Skeletal muscle tissue (tissue), 4 donors: ENCODE results near the gene ESR1. TPM values are rescaled to one million over a fixed set of nuclear protein-coding genes. Genes with fewer than 3 reads are reported as not detected.
A peak's percentile ranks its signal among the peaks of the same experiment; 100 is the strongest.
"Not testable (repeated sequence)": the region's sequence is repeated elsewhere in the genome, so short reads cannot be mapped to it uniquely, and the experiment has no call there.

Experiments used
- H3K27ac ChIP-seq: one replicate; pipeline ENCODE4 v1.7.0; 2013; ENCODE audit warnings: mild to moderate bottlenecking, low read depth, low read length, inconsistent platforms
- H3K27me3 ChIP-seq, 3 donors: one replicate each; pipeline ENCODE4 v1.7.0; 2013; ENCODE audit warnings: low read length in 3 of 3; ENCODE audit not compliant: control insufficient read depth in 3 of 3, insufficient read depth in 3 of 3
- H3K36me3 ChIP-seq, 3 donors: one replicate each; pipeline ENCODE4 v1.7.0; 2013; ENCODE audit warnings: low read length in 3 of 3; ENCODE audit not compliant: control insufficient read depth in 3 of 3, insufficient read depth in 3 of 3
- H3K4me1 ChIP-seq, 3 donors: one replicate each; pipeline ENCODE4 v1.7.0; 2013; ENCODE audit warnings: low read length in 3 of 3, mild to moderate bottlenecking in 3 of 3; ENCODE audit not compliant: control insufficient read depth in 3 of 3, insufficient read depth in 3 of 3
- H3K4me3 ChIP-seq, 3 donors: one replicate each; pipeline ENCODE4 v1.7.0; 2013; ENCODE audit warnings: low read length in 3 of 3
- H3K9ac ChIP-seq, 3 donors: one replicate each; pipeline ENCODE4 v1.7.0; 2013; ENCODE audit warnings: low read length in 3 of 3, mild to moderate bottlenecking in 3 of 3, moderate library complexity in 2 of 3, low read depth in 1 of 3
- H3K9me3 ChIP-seq, 3 donors: one replicate each; pipeline ENCODE4 v1.7.0; 2013; ENCODE audit warnings: low read length in 3 of 3; ENCODE audit not compliant: control insufficient read depth in 3 of 3
- total RNA-seq: library from RNA; depleted of rRNA; stranded (reverse); fragments of >200 nt; gene quantifications from one replicate; pipeline ENCODE4 v1.2.3, GENCODE V29; 2014
- donor health status: Osteomylitis.

The ESR1 gene
- total RNA-seq, 1 donor from 2014 or later = 1.0 TPM

GRCh38 chr6:151850479-151851003 is 43.1 kb downstream of the ESR1 start:
- H3K4me3 ChIP-seq = no peak overlapping the region
- H3K27me3 ChIP-seq = no peaks in the 10 kb centered on the region
- H3K9me3 ChIP-seq = no peaks in the 10 kb centered on the region
- no peaks in the 10 kb centered on the region for H3K36me3 ChIP-seq
- no peak overlapping the region for H3K27ac ChIP-seq
- H3K9ac ChIP-seq = no peak overlapping the region
- H3K4me1 ChIP-seq = no peaks in the 10 kb centered on the region

DNA sequence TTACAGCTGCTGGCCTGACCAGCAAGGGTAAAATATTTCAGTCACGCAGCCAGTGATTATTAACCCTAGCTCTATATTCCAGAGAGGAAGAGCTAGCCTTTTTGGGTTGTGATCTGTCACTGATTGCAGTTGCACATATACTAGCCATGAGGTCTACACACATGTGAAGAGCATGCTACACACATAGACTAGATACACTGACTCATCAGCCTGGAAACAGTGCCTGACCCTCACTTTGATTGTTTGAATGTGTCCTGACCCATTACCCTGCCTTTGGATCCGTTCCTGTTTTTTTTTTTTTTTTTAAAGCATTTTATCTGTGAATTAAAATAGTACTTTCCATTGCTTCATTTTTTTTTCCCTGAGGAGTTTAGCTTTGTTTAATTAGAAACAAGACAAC is 50.8 kb downstream of the ESR1 start:
- Histone ChIP-seq H3K9me3 (no peaks in the 10 kb centered on the region), H3K4me1 (peaks cover 0 to 3% (median 0%) of the 10 kb centered on the region in 3 donors), H3K36me3 (peaks cover 0 to 4% (median 0%) of the 10 kb centered on the region in 3 donors), H3K4me3 (no peak overlapping the region), H3K27me3 (no peaks in the 10 kb centered on the region), H3K27ac (no peak overlapping the region), H3K9ac (no peak overlapping the region)

DNA sequence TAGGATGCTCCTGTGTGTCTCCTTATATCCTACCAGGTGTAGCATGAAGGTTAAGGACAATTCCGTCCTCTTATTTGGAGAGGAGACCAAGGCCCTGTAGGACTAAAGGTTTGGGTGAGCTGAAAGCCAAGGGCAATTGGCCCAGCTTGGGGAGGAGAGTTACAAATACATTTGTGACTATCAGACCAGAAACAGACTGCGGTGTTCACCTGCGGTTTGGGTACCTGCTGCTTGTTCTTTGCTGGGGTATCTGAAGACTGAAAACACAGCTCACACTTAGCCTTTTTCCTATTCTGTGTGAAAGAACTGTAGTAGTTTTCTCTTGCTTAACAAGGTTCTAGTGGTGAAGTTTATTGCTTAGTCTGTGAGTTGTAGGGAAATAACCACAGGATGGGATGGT is 55.0 kb downstream of the ESR1 start:
- no peak overlapping the region for H3K4me3 ChIP-seq
- no peak overlapping the region for H3K27ac ChIP-seq
- peaks cover 0 to 3% (median 0%) of the 10 kb centered on the region in 3 donors for H3K4me1 ChIP-seq
- H3K9ac ChIP-seq = no peak overlapping the region
- no peaks in the 10 kb centered on the region for H3K9me3 ChIP-seq
- peaks cover 0 to 6% (median 4%) of the 10 kb centered on the region in 3 donors for H3K36me3 ChIP-seq
- no peaks in the 10 kb centered on the region for H3K27me3 ChIP-seq

DNA sequence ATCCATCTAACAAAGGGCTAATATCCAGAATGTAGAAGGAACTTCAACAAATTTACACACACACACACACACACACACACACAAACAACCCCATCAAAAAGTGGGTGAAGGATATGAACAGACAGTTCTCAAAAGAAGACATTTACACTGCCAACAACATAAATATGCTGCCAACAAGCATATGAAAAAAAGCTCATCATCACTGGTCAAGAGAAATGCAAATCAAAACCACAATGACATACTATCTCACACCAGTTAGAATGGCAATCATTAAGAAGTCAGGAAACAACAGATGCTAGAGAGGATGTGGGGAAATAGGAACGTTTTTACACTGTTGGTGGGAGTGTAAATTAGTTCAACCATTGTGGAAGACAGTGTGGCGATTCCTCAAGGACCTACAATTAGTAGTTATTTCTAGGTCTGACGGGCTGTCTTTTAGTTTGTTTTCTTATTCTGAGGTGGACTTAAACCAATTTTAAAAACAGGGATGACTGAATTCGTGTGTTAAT is 59.9 kb downstream of the ESR1 start:
- not testable (repeated sequence) for H3K27ac ChIP-seq, H3K36me3 ChIP-seq, H3K9ac ChIP-seq, H3K9me3 ChIP-seq, H3K4me3 ChIP-seq, H3K4me1 ChIP-seq, H3K27me3 ChIP-seq

DNA sequence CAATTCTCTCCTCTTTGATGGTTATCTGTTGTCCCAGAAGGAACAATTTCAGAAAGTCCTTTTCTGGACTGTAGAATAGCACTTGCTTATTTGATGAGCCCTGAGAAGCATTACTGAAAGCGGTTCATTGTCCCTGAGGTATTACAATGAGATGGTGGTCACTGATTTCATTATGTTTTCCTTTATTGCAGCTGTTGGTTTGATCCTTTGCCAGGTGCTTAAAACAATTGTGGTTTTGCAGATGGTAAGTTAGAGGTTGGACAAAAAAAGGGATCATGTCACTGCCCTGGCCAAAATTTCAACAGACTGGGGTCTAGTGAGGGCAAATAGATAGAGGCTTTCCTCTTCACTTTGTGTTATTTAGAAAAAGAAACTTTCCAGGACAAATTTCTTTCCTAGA is 61.9 kb downstream of the ESR1 start:
- Histone ChIP-seq H3K9ac (no peak overlapping the region), H3K27ac (no peak overlapping the region), H3K36me3 (peaks cover 0 to 6% (median 0%) of the 10 kb centered on the region in 3 donors), H3K4me1 (peaks cover 0 to 3% (median 0%) of the 10 kb centered on the region in 3 donors), H3K4me3 (no peak overlapping the region), H3K27me3 (no peaks in the 10 kb centered on the region), H3K9me3 (no peaks in the 10 kb centered on the region)

GRCh38 chr6:151869787-151870186 is 62.3 kb downstream of the ESR1 start:
- Histone ChIP-seq H3K4me1 (peaks cover 0 to 3% (median 0%) of the 10 kb centered on the region in 3 donors), H3K27me3 (no peaks in the 10 kb centered on the region), H3K36me3 (peaks cover 0 to 6% (median 0%) of the 10 kb centered on the region in 3 donors), H3K4me3 (no peak overlapping the region), H3K9me3 (no peaks in the 10 kb centered on the region), H3K27ac (no peak overlapping the region), H3K9ac (no peak overlapping the region)

DNA sequence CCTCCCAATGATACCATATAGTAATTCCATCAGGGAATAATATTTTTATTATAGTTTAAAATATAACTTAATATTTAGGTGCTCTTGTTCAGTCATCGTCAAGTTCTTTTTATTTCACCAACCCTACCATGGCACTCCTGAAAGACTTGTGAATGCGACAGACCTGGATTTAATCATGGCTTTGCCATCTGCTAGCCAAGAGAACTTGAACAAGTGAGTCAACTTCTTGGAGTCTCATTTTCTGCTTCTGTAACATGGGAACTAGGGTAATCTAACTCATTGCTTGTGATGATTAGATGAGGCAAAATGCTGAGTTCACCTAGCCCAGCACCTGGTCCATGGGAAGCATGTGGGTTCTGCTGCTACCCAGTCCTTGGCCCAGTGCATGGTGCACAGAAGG is 62.9 kb downstream of the ESR1 start:
- no peak overlapping the region for H3K4me3 ChIP-seq
- H3K27ac ChIP-seq = no peak overlapping the region
- H3K9me3 ChIP-seq = no peaks in the 10 kb centered on the region

DNA sequence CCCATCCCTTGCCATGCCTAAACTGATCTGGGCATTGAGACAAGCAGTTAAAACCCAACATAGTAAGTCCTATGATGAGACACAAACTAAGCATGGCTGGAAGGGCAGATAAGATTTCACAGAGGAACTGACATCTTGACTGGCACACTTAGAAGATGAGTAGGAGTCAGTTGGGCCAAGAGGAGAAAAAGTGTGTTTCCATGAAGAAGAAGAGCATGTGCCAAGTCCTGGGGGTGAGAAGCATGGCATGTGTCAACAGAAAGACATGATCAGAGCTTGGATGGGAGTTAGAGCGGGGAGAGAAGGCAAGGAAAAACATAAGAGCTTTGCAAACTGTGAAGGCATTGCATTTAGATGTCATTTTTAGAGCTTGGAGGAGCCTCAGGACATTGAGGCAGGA is 68.0 kb downstream of the ESR1 start:
- H3K27me3 ChIP-seq = no peaks in the 10 kb centered on the region
- no peak overlapping the region for H3K4me3 ChIP-seq

More for the DNA sequence above, 62.9 kb downstream of the ESR1 start:
- Histone ChIP-seq H3K4me1 (peaks cover 0 to 3% (median 0%) of the 10 kb centered on the region in 3 donors), H3K36me3 (peaks cover 0 to 2% (median 0%) of the 10 kb centered on the region in 3 donors), H3K9ac (no peak overlapping the region), H3K27me3 (no peaks in the 10 kb centered on the region)

GRCh38 chr6:151876122-151876521 is 68.6 kb downstream of the ESR1 start:
- peak overlapping the region in 1 of 3 donors; percentile 22 for H3K4me3 ChIP-seq
- peak overlapping the region in 2 of 3 donors; percentile 20 to 27 for H3K9ac ChIP-seq
- no peaks in the 10 kb centered on the region for H3K9me3 ChIP-seq
- peaks cover 2 to 5% (median 3%) of the 10 kb centered on the region in 3 donors for H3K4me1 ChIP-seq
- H3K36me3 ChIP-seq = peaks cover 0 to under 1% (median 0%) of the 10 kb centered on the region in 3 donors
- H3K27ac ChIP-seq = peak overlapping the region; percentile 55
- H3K27me3 ChIP-seq = no peaks in the 10 kb centered on the region

More for the DNA sequence above, 68.0 kb downstream of the ESR1 start:
- no peaks in the 10 kb centered on the region for H3K36me3 ChIP-seq
- peaks cover 2 to 5% (median 3%) of the 10 kb centered on the region in 3 donors for H3K4me1 ChIP-seq
- no peaks in the 10 kb centered on the region for H3K9me3 ChIP-seq
- peak overlapping the region; percentile 55 for H3K27ac ChIP-seq
- H3K9ac ChIP-seq = no peak overlapping the region

- peaks cover 2 to 5% (median 3%) of the 10 kb centered on the region in 3 donors for H3K4me1 ChIP-seq
- no peak overlapping the region for H3K27ac ChIP-seq
- peaks cover 0 to 6% (median 0%) of the 10 kb centered on the region in 3 donors for H3K36me3 ChIP-seq
- H3K4me3 ChIP-seq = no peak overlapping the region
- no peaks in the 10 kb centered on the region for H3K27me3 ChIP-seq
- H3K9ac ChIP-seq = no peak overlapping the region
- no peaks in the 10 kb centered on the region for H3K9me3 ChIP-seq
These were observed 70.0 kb downstream of the ESR1 start for GRCh38 chr6:151877458-151877857.
